B cell (primary cell): ENCODE data around the gene PLEKHA5.

ENCODE experiments used
- EZH2 ChIP-seq: IDR thresholded peaks from 2 replicates; pipeline ENCODE4 v1.6.1; 2012; ENCODE audit warnings: borderline replicate concordance, low read depth, mild to moderate bottlenecking, moderate library complexity, low read length; ENCODE audit not compliant: insufficient read depth, poor library complexity, severe bottlenecking
- TF ChIP-seq, protein P1 (sequence below): fragments of 200-600 bp; IDR thresholded peaks from one replicate; pipeline ENCODE4 v1.8.0; 2022; ENCODE audit warnings: antibody characterized with exemption, mild to moderate bottlenecking

DNA sequence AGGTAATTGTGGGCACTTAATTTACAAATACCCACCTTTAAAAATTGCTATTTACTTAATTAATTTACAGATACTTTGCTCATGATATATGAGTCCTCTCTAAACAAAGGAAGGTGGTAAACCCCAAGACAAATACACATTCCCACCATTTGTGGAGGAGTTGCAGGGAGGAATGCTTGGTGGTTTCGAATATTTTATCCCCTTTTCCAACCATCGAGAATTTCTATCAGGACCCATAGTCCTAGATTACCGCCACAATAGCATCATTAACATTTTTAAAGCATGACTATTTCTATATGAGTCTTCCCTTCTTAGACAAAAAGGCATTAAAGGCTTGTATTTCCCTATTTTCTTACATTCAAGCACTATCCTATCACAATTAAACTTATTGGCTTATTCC is 34.2 kb upstream of the PLEKHA5 start:
- TF ChIP-seq EZH2: no peak
- TF ChIP-seq, protein P1, sequence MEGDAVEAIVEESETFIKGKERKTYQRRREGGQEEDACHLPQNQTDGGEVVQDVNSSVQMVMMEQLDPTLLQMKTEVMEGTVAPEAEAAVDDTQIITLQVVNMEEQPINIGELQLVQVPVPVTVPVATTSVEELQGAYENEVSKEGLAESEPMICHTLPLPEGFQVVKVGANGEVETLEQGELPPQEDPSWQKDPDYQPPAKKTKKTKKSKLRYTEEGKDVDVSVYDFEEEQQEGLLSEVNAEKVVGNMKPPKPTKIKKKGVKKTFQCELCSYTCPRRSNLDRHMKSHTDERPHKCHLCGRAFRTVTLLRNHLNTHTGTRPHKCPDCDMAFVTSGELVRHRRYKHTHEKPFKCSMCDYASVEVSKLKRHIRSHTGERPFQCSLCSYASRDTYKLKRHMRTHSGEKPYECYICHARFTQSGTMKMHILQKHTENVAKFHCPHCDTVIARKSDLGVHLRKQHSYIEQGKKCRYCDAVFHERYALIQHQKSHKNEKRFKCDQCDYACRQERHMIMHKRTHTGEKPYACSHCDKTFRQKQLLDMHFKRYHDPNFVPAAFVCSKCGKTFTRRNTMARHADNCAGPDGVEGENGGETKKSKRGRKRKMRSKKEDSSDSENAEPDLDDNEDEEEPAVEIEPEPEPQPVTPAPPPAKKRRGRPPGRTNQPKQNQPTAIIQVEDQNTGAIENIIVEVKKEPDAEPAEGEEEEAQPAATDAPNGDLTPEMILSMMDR: no peak
